ENCODE results near the gene BUD13.

The BUD13 gene

GRCh38 chr11:116794851-116795250, 22.1 kb upstream of the BUD13 start:
- Histone ChIP-seq H3K27me3 (ENCODE audit: insufficient read depth, poor library complexity, severe bottlenecking) (no peaks in the 10 kb centered on the region), H3K27ac (replicated peaks) (no peak overlapping the region), H3K4me3 (replicated peaks; ENCODE audit: insufficient read depth, low read length) (no peak overlapping the region)
- DNase-seq (ENCODE audit: low read depth in 1 of 2, low spot score in 1 of 2): no peak
- TF ChIP-seq SPI1 (IDR thresholded peaks at IDR 0.05; ENCODE audit: borderline replicate concordance, low read depth): no peak
- TF ChIP-seq GABPA (IDR thresholded peaks at IDR 0.05; ENCODE audit: low read depth): no peak
- no peak for TF ChIP-seq POLR2AphosphoS5 (IDR thresholded peaks at IDR 0.05; ENCODE audit: low read depth)
- TF ChIP-seq REST (IDR thresholded peaks at IDR 0.05; ENCODE audit: insufficient replicate concordance, low read depth): no peak
- no peak for TF ChIP-seq CTCF (IDR thresholded peaks at IDR 0.05; ENCODE audit: insufficient read depth, low read length)

GRCh38 chr11:116793772-116794097, 20.9 kb upstream of the BUD13 start:
- Histone ChIP-seq H3K27me3 (ENCODE audit: insufficient read depth, poor library complexity, severe bottlenecking) (no peaks in the 10 kb centered on the region), H3K4me3 (replicated peaks; ENCODE audit: insufficient read depth, low read length) (no peak overlapping the region), H3K27ac (replicated peaks) (no peak overlapping the region)
- no peak for TF ChIP-seq CTCF (IDR thresholded peaks at IDR 0.05; ENCODE audit: insufficient read depth, low read length)
- TF ChIP-seq GABPA (IDR thresholded peaks at IDR 0.05; ENCODE audit: low read depth): no peak
- TF ChIP-seq REST (IDR thresholded peaks at IDR 0.05; ENCODE audit: insufficient replicate concordance, low read depth): no peak
- no peak for TF ChIP-seq SPI1 (IDR thresholded peaks at IDR 0.05; ENCODE audit: borderline replicate concordance, low read depth)
- no peak for TF ChIP-seq POLR2AphosphoS5 (IDR thresholded peaks at IDR 0.05; ENCODE audit: low read depth)
- no peak for DNase-seq (ENCODE audit: low read depth in 1 of 2, low spot score in 1 of 2)

- no peak for DNase-seq (ENCODE audit: low read depth in 1 of 2, low spot score in 1 of 2)
- H3K27ac ChIP-seq (replicated peaks): no peak overlapping the region
Observed at GRCh38 chr11:116792869-116793771, 20.3 kb upstream of the BUD13 start.

More at GRCh38 chr11:116792869-116793771, 20.3 kb upstream of the BUD13 start:
- no peak overlapping the region for H3K4me3 ChIP-seq (replicated peaks; ENCODE audit: insufficient read depth, low read length)
- H3K27me3 ChIP-seq (ENCODE audit: insufficient read depth, poor library complexity, severe bottlenecking): no peaks in the 10 kb centered on the region
- no peak for TF ChIP-seq POLR2AphosphoS5 (IDR thresholded peaks at IDR 0.05; ENCODE audit: low read depth)
- TF ChIP-seq SPI1 (IDR thresholded peaks at IDR 0.05; ENCODE audit: borderline replicate concordance, low read depth): no peak
- no peak for TF ChIP-seq GABPA (IDR thresholded peaks at IDR 0.05; ENCODE audit: low read depth)
- TF ChIP-seq CTCF (IDR thresholded peaks at IDR 0.05; ENCODE audit: insufficient read depth, low read length): no peak
- no peak for TF ChIP-seq REST (IDR thresholded peaks at IDR 0.05; ENCODE audit: insufficient replicate concordance, low read depth)
